Activated B cell treated with CpG ODN at 0.5 μM for 24 hours (primary cell): ENCODE measurements around the gene FXN. TPM values are rescaled to one million over a fixed set of nuclear protein-coding genes. Genes with fewer than 3 reads are reported as not detected.
A peak's percentile ranks its signal among the peaks of the same experiment; 100 is the strongest.

Experiments used
- ATAC-seq: fragments of 200-7000 bp; cut with Tn5 transposase; one replicate; pipeline ENCODE4 v1.10.0; 2021; ENCODE audit warnings: low read depth, mild to moderate bottlenecking, moderate library complexity
- CTCF ChIA-PET: fragments of 350-600 bp; sonication (Branson Sonifier 250); formaldehyde crosslinking; loops from one replicate; lab custom pipeline; 2021; ENCODE audit warnings: antibody characterized with exemption; lab: Charles Lee
- POLR2A ChIA-PET: fragments of 350-600 bp; sonication (Branson Sonifier 250); formaldehyde crosslinking; loops from one replicate; lab custom pipeline; 2021; ENCODE audit warnings: antibody characterized with exemption; lab: Charles Lee
- DNase-seq: peaks from one replicate; pipeline ENCODE4 v3.0.0; 2022
- H3K27ac Mint-ChIP-seq: one replicate; pipeline ENCODE4 v1.8.0; 2020; ENCODE audit warnings: mixed read lengths
- H3K27me3 Mint-ChIP-seq: one replicate; pipeline ENCODE4 v1.8.0; 2021; ENCODE audit warnings: mixed read lengths
- H3K36me3 Mint-ChIP-seq: one replicate; pipeline ENCODE4 v1.8.0; 2021; ENCODE audit warnings: low read depth, mixed read lengths
- H3K4me1 Mint-ChIP-seq: one replicate; pipeline ENCODE4 v1.8.0; 2021; ENCODE audit warnings: mixed read lengths
- H3K4me3 Mint-ChIP-seq: one replicate; pipeline ENCODE4 v1.8.0; 2020; ENCODE audit warnings: mild to moderate bottlenecking, mixed read lengths
- H3K9me3 Mint-ChIP-seq: one replicate; pipeline ENCODE4 v1.8.0; 2020; ENCODE audit warnings: mixed read lengths
- intact Hi-C: fragments of 100-400 bp; cut with micrococcal nuclease; formaldehyde crosslinking; loops from one replicate; pipeline ENCODE4 v1.15.1; 2024
- total RNA-seq: library from RNA; stranded (reverse); gene quantifications from 2 replicates; pipeline ENCODE4 v1.2.3, GENCODE V29; 2022
- TF ChIP-seq, protein P1 (sequence below): fragments of 200-600 bp; IDR thresholded peaks from one replicate; pipeline ENCODE4 v1.8.0; 2022; ENCODE audit warnings: antibody characterized with exemption, mild to moderate bottlenecking

Gene FXN
- total RNA-seq, 1 donor from 2014 or later: 17.7 TPM

- CTCF ChIA-PET: interaction anchor here (1.3 kb wide), 1 partner anchor 21 kb away, joined by 3 read pairs; no protein-coding TSS in a partner anchor
- Mint-ChIP-seq H3K4me1 (peaks cover 3% of the 10 kb centered on the region), H3K27me3 (no peaks in the 10 kb centered on the region), H3K4me3 (no peak overlapping the region), H3K9me3 (no peaks in the 10 kb centered on the region), H3K27ac (no peak overlapping the region), H3K36me3 (no peaks in the 10 kb centered on the region)
- ATAC-seq (no peak), DNase-seq (no peak)
- POLR2A ChIA-PET: no interaction called here
- intact Hi-C loops: no loop called here
- TF ChIP-seq, protein P1, sequence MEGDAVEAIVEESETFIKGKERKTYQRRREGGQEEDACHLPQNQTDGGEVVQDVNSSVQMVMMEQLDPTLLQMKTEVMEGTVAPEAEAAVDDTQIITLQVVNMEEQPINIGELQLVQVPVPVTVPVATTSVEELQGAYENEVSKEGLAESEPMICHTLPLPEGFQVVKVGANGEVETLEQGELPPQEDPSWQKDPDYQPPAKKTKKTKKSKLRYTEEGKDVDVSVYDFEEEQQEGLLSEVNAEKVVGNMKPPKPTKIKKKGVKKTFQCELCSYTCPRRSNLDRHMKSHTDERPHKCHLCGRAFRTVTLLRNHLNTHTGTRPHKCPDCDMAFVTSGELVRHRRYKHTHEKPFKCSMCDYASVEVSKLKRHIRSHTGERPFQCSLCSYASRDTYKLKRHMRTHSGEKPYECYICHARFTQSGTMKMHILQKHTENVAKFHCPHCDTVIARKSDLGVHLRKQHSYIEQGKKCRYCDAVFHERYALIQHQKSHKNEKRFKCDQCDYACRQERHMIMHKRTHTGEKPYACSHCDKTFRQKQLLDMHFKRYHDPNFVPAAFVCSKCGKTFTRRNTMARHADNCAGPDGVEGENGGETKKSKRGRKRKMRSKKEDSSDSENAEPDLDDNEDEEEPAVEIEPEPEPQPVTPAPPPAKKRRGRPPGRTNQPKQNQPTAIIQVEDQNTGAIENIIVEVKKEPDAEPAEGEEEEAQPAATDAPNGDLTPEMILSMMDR: no peak
Observed at GRCh38 chr9:69020301-69021145, 15.0 kb upstream of the FXN start.

- Mint-ChIP-seq H3K4me1 (peaks cover 10% of the 10 kb centered on the region), H3K27ac (no peak overlapping the region), H3K4me3 (no peak overlapping the region), H3K36me3 (no peaks in the 10 kb centered on the region), H3K9me3 (no peaks in the 10 kb centered on the region), H3K27me3 (no peaks in the 10 kb centered on the region)
- CTCF ChIA-PET: no interaction called here
- intact Hi-C loops: no loop called here
- TF ChIP-seq, protein P1: no peak
- POLR2A ChIA-PET: no interaction called here
- DNase-seq (no peak), ATAC-seq (no peak)
Observed at GRCh38 chr9:69023650-69024049, 11.9 kb upstream of the FXN start.

DNA sequence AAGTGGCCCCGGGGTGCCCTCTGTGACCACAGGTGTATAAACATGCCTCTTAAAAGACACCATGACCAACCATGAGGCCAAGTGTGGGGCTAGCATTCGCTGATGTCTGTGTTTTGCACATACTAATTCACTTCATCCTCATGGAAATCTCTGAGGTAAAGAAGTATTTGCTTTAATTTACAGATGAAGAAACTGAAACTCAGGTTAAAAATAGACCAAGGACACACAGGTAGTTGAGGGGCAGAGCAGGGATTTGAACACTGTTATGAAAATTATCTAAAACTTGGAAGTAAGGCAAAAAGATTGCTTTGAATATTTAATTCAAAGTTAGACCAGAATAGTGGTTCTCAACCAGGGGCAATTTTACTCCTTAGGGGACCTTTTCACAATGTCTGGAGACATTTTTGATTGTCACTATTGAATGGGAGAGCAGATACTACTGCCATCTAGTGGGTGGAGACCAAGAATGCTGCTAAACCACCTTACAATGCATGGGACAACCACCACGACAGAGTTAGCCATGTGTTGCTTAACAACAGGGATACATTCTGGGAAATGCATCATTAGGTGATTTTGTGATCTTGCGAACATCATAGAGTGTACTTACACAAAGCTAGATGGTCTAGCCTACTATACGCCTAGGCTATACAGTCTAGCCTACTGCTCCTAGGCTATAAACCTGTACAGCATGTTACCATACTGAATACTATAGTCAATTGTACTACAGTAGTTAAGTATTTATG lies 8.0 kb upstream of the FXN start:
- H3K4me3 Mint-ChIP-seq: no peak overlapping the region
- ChIA-PET CTCF (no interaction called here), POLR2A (no interaction called here)
- intact Hi-C loops: loop anchor here (1.0 to 2.0 kb wide), 3 partner anchors 182 to 685 kb away; no protein-coding TSS in a partner anchor
- DNase-seq (no peak), ATAC-seq (peak; percentile 89)
- H3K9me3 Mint-ChIP-seq: no peaks in the 10 kb centered on the region
- H3K27me3 Mint-ChIP-seq: no peaks in the 10 kb centered on the region
- H3K4me1 Mint-ChIP-seq: peaks cover 7% of the 10 kb centered on the region
- H3K27ac Mint-ChIP-seq: no peak overlapping the region
- no peaks in the 10 kb centered on the region for H3K36me3 Mint-ChIP-seq
- TF ChIP-seq, protein P1: no peak

- no peaks in the 10 kb centered on the region for H3K36me3 Mint-ChIP-seq
- DNase-seq (no peak), ATAC-seq (no peak)
- H3K27ac Mint-ChIP-seq: no peak overlapping the region
- TF ChIP-seq, protein P1: no peak
- ChIA-PET POLR2A (no interaction called here), CTCF (no interaction called here)
- H3K4me3 Mint-ChIP-seq: no peak overlapping the region
- intact Hi-C loops: no loop called here
- no peaks in the 10 kb centered on the region for H3K27me3 Mint-ChIP-seq
- no peaks in the 10 kb centered on the region for H3K9me3 Mint-ChIP-seq
- peaks cover 7% of the 10 kb centered on the region for H3K4me1 Mint-ChIP-seq
Observed at GRCh38 chr9:69028754-69029153, 6.8 kb upstream of the FXN start.

GRCh38 chr9:69029535-69029934 lies 6.0 kb upstream of the FXN start:
- DNase-seq: no peak
- POLR2A ChIA-PET: no interaction called here
- peaks cover 7% of the 10 kb centered on the region for H3K4me1 Mint-ChIP-seq
- CTCF ChIA-PET: no interaction called here
- H3K36me3 Mint-ChIP-seq: no peaks in the 10 kb centered on the region
- H3K27ac Mint-ChIP-seq: no peak overlapping the region
- no peak overlapping the region for H3K4me3 Mint-ChIP-seq
- intact Hi-C loops: no loop called here
- H3K27me3 Mint-ChIP-seq: no peaks in the 10 kb centered on the region
- no peak for ATAC-seq
- no peaks in the 10 kb centered on the region for H3K9me3 Mint-ChIP-seq
- TF ChIP-seq, protein P1: no peak
